Esophagus muscularis mucosa (tissue), 3 donors: ENCODE data around the gene GALNTL6.

Experiments used
- CTCF ChIP-seq, 3 experiments: fragments of 200-600 bp in 2 of 3; fragments of 450-650 bp in 1 of 3; sonication (generic) in 2 of 3; IDR thresholded peaks; one replicate each; pipeline ENCODE4 v1.5.1; 2017 to 2019; ENCODE audit warnings: antibody characterized with exemption in 3 of 3, mild to moderate bottlenecking in 2 of 3, moderate library complexity in 1 of 3
- POLR2AphosphoS5 ChIP-seq, 2 donors: sonication (generic); formaldehyde crosslinking; IDR thresholded peaks; one replicate each; pipeline ENCODE4 v1.6.1; 2017; ENCODE audit warnings: antibody characterized with exemption in 2 of 2

- TF ChIP-seq CTCF (IDR thresholded peaks at IDR 0.05) (no peak), POLR2AphosphoS5 (IDR thresholded peaks at IDR 0.05) (no peak)
These were observed 1274.9 kb downstream of the GALNTL6 start for GRCh38 chr4:173088144-173088543.
